Superior temporal gyrus (tissue), 1 donor: ENCODE results near the gene TMEM106C.

Experiments
- DNase-seq: peaks from one replicate; pipeline ENCODE4 v3.0.0-alpha.2; 2016; ENCODE audit errors: extremely low spot score

TMEM106C gene, protein sequence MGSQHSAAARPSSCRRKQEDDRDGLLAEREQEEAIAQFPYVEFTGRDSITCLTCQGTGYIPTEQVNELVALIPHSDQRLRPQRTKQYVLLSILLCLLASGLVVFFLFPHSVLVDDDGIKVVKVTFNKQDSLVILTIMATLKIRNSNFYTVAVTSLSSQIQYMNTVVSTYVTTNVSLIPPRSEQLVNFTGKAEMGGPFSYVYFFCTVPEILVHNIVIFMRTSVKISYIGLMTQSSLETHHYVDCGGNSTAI

GRCh38 chr12:47963340-47964040, at the start of gene TMEM106C:
Gene TMEM106C (plus strand): TSS chr12:47963596. CDS start chr12:47964237, 641 bp downstream.
- DNase-seq = peak; percentile 88

DNA sequence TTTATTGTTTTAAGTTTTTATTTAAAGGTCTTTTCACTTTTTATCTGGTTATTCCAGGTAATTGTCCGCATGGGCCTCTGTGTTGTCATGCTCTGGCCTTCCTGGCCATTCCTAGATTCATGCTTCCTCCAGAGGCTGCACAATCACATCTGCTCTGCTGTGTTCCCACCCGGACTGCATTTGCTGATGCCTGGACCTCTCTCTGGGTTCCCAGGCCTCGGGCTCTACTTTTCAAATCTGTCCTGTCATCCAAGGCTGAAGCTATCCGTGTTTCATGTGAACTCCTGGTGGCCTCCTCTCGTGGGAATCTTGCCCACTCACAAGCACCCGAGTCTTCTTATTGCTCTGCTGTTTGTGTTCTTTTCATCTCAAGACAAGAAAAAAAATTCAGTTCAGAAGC, 42.5 kb upstream of the TMEM106C start:
- no peak for DNase-seq

DNA sequence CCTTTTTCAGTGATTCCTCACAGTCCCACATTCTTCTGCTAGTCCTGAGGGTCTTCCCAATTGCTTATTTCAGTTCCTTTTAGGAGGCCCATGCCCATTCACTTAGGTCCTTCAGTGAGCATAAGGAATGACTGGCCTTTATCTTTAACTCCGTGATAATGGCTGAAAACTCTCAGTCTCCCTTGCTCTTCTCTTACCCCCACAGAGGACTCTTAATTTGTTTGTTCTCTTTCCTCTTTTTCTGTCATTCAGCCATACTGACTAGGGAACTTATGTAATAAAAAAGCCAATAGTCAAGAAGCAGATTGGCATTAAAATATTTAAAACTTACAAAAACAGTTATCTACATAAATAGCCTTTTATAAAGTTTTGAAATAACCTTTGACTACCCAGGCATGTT, 41.5 kb upstream of the TMEM106C start:
- no peak for DNase-seq

DNA sequence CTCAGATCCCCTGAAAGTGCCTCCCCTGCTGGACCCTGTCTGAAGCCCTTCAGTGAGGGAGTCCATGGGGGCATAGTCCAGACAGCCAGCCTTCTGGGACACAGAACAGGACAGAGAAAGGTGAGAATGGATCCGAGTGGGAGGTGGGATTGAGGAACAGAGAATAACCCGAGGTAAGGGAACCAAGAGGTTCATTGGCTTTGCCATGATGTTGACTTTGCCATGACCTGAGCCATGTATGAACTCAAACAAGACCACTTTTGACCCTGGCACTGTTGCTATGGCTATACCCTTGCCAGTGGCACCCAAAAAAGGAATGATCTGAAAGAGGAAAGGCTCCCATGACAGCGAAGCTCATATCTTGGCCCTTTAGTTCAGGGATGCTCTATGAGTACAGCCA, 36.0 kb upstream of the TMEM106C start:
- no peak for DNase-seq

GRCh38 chr12:47930634-47931033, 32.8 kb upstream of the TMEM106C start:
- DNase-seq = no peak

GRCh38 chr12:47931187-47931586, 32.2 kb upstream of the TMEM106C start:
- DNase-seq = no peak

DNA sequence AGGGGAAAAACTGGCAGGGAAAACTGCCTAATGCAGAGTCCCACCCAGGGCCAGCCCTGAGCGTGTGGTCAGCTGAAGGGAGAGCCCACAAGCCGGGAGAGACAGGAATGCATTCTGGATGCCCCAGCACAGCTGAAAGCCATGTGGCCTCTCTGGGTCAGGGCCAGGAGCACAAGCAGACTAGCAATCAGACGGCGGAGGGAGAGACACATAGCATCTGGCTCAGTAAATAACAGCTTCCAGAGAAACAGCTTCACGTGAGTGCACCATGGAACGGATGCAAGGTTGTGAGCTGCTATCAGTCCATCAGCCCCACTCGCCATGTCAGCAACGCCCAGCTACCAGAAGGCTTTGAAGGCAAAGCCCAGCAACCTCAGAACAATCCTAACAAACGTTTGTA, 28.2 kb upstream of the TMEM106C start:
- DNase-seq = no peak

DNA sequence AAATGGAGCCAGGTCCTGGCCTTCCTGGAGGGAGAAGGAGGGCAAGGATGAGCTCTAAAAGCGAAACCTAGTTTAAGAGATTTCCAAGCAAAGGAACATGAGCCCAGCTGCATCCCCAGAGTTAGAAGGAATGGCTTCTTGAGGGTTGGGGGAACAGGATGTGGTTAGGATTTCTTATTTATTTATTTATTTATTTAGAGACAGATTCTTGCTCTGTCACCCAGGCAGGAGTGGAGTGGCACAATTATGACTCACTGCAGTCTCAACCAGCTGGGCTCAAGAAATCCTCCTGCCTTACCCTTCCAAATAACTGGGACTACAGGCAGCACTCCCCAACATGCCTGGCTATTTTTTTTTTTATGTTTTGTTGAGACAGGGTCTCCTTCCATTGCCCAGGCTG, 25.3 kb upstream of the TMEM106C start:
- DNase-seq = no peak

GRCh38 chr12:47938594-47938993, 24.8 kb upstream of the TMEM106C start:
- DNase-seq = no peak

- DNase-seq = no peak
Observed at GRCh38 chr12:47939009-47939601, 24.3 kb upstream of the TMEM106C start.

DNA sequence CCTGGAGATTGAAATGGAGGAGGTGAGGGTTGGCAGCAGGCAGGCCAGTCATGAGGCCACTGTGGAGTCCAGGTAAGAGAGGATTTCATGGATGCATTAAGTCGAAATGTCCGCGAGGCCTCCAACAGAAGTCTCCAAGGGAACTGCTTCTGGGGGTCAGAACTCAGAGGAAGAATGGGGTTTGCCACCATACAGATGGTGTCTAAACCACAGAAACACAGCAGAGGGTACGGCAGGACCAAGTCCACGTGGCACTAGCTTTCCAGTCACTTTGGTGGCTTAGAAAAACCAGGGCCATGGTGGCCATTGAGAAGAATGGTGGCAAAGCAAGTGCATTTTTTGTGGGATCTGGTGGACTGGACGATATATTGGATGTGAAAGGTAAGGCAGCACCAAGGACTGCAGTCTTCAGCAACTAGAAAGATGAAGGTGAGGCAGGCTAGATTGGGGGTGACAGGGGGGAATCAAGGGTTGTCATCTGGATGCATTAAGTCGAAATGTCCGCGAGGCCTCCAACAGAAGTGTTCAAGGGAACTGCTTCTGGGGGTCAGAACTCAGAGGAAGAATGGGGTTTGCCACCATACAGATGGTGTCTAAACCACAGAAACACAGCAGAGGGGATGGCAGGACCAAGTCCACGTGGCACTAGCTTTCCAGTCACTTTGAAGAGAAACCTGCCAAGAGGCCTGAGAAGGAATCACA, 22.5 kb upstream of the TMEM106C start:
- DNase-seq = no peak

DNA sequence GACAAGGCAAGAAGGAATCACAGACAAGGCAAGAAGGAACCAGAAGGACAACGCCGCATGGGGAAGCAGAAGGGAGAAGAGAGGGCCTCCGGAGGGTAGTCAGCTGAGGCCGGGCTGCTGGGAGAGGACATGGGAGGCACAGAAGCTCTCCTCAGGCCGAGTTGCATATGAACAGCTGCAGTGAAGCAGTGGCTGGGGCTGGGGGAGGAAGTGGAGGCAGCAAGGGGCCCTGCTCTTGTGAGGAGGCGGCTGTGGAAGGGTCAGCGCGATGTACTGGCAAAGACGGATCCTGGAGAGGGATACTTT, 22.0 kb upstream of the TMEM106C start:
- DNase-seq = no peak

DNA sequence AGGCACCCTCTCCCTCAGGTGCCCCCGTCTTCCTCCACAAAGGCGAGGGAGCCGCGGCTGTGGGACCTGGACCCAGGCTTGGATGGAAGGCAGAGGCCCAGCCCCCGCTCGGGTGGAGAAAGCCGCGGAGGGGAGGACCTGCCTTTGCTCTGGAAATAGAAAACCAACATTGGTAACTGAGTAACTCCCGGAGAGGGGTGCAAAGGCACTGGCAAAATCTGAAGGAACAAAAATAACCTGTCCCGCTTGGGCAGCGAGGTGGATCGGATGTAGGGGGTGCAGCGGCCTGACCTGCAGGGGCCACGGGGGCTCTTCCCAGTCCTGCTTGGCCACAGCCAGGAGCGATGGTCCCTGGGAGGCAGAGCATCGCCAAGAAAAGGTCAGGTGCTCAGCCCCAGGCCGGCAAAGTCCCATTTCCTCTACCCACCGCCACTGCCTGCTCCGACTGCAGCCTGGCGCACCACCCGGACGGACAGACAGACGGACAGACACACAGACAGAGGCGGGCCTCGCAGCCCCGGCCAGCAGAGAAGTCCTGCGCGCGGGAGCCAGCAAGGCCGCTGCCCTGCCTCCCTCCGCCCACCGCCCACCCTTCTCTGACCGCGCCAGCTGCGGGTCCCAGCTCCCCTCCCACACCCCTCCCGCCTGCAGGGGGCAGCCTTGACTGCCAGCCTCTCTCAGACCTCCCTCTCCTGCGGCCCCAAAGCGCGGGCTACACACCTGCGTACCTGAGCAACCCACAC, 21.4 kb upstream of the TMEM106C start:
- DNase-seq = no peak

GRCh38 chr12:47942614-47943225, 20.7 kb upstream of the TMEM106C start:
- no peak for DNase-seq

GRCh38 chr12:47943623-47944340, 19.6 kb upstream of the TMEM106C start:
- no peak for DNase-seq

GRCh38 chr12:47944685-47945340, 18.6 kb upstream of the TMEM106C start:
- no peak for DNase-seq

GRCh38 chr12:47945341-47945728, 18.1 kb upstream of the TMEM106C start:
- no peak for DNase-seq

DNA sequence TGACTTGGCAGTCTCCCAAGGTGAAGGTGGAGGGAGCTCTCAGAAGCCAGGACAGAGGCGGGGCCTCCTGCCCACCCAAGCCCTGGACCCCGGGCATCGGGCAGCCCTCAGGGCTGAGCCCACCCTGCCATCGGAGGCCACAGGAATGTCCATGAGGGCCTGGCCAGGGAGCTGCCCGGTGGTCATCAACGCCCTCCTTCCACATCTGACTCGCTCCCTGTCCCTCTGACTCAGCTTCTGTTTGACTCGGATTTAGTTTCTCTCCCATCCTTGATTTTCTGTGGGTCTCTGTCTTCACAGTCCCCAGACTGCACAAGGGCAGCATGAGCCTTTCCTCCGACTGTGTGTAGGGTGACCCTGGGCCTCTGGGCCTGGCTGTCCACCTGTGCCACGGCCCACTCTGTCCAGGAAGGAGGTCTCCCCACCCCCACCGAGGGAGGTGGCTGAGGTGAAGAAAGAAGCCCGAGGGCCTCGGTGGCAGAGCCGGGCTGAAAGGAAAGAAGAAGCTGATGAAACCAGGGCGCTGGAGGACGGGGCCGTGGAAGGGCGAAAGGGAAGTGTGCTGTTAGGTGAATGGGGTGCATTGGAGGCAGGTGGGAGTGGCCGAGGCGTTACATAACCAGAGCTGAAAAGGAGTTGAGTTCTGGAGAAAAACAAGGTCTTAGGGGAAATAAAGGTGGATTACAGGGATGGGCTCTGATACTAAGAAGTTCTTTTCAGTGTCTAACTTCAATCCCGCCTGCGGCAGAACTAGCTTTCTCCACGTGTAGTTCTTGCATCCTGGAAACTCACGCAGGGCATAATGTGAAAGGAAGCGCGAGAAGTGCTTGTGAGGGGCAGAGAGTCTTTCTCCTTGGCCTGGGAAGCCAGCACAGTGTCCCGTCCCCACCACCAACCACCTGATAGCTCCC, 16.7 kb upstream of the TMEM106C start:
- DNase-seq = no peak

GRCh38 chr12:47947341-47947740, 16.1 kb upstream of the TMEM106C start:
- no peak for DNase-seq
